NB4 (cell line): ENCODE data around the gene SCAP.

Experiments
- DNase-seq: peaks from one replicate; pipeline ENCODE4 v3.0.0; 2010; ENCODE audit warnings: low read depth
- H3K4me3 ChIP-seq: one replicate; pipeline ENCODE4 v1.5.1; 2011; ENCODE audit warnings: mild to moderate bottlenecking, low read depth, low read length, moderate library complexity
- MAX ChIP-seq: IDR thresholded peaks from 2 replicates; pipeline ENCODE4 v1.6.1; 2011; ENCODE audit warnings: low read depth, low read length
- MYC ChIP-seq: IDR thresholded peaks from 2 replicates; pipeline ENCODE4 v1.6.1; 2011; ENCODE audit warnings: low read depth, low read length
- POLR2A ChIP-seq: IDR thresholded peaks from 2 replicates; pipeline ENCODE4 v1.6.1; 2011; ENCODE audit warnings: mild to moderate bottlenecking; ENCODE audit not compliant: insufficient read length; ENCODE audit errors: extremely low read depth
- TF ChIP-seq, protein P1 (sequence below): IDR thresholded peaks from one replicate; pipeline ENCODE4 v1.5.1; 2012; ENCODE audit warnings: low read depth, low read length

The SCAP gene

DNA sequence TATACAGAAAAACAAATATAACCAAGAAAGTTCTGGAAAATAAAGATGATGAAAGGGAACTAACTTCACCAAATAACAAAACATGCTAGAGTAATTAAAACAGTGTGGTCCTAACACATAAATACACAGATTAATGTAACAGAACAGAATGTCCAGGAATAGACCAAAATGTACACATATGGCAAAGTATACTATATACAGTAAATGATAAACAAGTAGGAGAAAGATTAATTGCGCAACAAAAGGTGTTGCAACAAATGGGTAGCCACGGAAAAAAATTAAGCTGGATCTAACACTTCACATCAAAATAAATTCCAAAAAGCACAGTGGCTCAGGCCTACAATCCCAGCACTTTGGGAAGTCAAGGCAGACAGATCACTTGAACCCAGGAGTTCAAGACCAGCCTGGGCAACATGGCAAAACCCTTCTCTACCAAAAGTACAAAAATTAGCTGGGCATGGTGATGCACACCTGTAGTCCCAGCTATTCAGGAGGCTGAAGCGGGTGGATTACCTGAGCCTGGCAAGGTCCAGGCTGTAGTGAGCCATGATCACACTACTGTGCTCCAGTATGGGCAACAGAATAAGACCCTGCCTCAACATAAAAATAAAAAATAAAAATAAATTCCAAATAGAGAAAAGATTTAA lies 19.8 kb downstream of the SCAP start:
- H3K4me3 ChIP-seq, result no peak overlapping the region
- TF ChIP-seq MAX (no peak), MYC (no peak), POLR2A (no peak)
- TF ChIP-seq, protein P1, sequence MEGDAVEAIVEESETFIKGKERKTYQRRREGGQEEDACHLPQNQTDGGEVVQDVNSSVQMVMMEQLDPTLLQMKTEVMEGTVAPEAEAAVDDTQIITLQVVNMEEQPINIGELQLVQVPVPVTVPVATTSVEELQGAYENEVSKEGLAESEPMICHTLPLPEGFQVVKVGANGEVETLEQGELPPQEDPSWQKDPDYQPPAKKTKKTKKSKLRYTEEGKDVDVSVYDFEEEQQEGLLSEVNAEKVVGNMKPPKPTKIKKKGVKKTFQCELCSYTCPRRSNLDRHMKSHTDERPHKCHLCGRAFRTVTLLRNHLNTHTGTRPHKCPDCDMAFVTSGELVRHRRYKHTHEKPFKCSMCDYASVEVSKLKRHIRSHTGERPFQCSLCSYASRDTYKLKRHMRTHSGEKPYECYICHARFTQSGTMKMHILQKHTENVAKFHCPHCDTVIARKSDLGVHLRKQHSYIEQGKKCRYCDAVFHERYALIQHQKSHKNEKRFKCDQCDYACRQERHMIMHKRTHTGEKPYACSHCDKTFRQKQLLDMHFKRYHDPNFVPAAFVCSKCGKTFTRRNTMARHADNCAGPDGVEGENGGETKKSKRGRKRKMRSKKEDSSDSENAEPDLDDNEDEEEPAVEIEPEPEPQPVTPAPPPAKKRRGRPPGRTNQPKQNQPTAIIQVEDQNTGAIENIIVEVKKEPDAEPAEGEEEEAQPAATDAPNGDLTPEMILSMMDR, result no peak
- peak; percentile 28 for DNase-seq

GRCh38 chr3:47452453-47453215 lies 23.1 kb downstream of the SCAP start:
- H3K4me3 ChIP-seq, result no peak overlapping the region
- TF ChIP-seq MYC (no peak), MAX (no peak), POLR2A (no peak)
- TF ChIP-seq, protein P1, result no peak
- no peak for DNase-seq

DNA sequence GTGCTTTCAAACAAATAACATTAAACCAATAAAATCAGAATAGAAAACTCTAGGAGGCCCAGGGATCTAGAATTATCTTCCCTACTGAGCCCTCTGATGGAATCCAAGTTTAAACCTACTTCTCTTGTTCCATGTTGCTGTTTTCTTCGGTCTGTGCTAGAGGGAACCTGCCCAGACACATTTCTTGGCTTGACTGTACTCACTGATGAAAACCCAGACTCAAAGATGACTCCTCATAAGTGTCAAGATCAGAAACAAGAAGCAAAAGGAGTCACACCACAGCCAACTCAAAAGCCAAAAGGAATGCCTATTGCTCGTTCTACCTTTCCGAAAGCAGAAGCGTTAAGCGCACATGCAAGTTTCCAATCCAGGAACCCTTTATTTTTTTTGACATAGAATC lies 31.6 kb downstream of the SCAP start:
- TF ChIP-seq MAX (no peak), POLR2A (no peak), MYC (no peak)
- TF ChIP-seq, protein P1, result no peak
- DNase-seq, result no peak
- no peak overlapping the region for H3K4me3 ChIP-seq

DNA sequence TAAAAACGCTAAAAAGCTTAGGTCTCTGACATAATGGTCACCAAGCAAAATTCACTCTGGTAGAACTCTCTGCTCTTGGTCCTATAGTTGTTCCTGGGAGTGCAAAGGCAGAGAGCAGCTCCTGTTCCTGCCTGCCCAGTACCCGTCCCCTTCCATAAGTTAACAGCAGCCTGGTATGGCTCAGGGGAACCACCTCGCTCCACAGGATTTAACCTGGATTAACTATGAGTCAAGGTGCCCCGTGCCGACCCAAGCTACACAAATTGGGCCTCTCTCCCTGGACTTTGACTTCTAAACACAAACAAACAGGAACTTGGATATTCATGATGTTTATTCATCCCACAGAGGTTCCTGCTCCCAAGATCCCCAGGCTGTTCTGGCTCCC lies 32.1 kb downstream of the SCAP start:
- DNase-seq, result no peak
- no peak for TF ChIP-seq POLR2A
- H3K4me3 ChIP-seq, result no peak overlapping the region

- no peak overlapping the region for H3K4me3 ChIP-seq
- TF ChIP-seq, protein P1, result no peak
- TF ChIP-seq POLR2A (no peak), MAX (no peak), MYC (no peak)
- no peak for DNase-seq
Observed at GRCh38 chr3:47441796-47442551, 33.8 kb downstream of the SCAP start.

DNA sequence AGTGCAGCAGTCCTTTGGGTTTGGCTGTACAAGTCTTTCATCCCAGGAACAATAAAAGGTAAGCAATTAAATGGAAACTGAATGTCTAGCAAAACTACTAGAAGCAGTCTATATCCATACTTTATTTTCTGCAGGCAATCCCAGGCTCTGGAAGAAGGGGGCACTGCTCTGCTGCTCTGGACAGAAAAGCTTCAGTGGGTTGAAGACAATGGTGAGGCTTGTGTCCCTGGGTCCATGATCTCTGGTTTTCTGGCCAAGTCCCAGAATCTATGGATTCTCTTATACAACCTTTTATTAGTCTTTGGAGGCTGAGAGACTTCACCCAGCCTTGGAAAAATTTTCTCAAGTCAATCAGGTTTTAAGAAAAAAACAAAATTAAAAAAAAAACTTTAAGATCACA lies 35.6 kb downstream of the SCAP start:
- DNase-seq, result peak; percentile 16
- TF ChIP-seq, protein P1, result peak; percentile 0
- TF ChIP-seq POLR2A, result no peak
- TF ChIP-seq MYC, result no peak
- no peak for TF ChIP-seq MAX
- no peak overlapping the region for H3K4me3 ChIP-seq
